ENCODE measurements around the gene SFTPB.

GRCh38 chr2:85695121-85695520 is 27.1 kb upstream of the SFTPB start:
- TF ChIP-seq POLR2A (IDR thresholded peaks at IDR 0.05) (no peak), EP300 (IDR thresholded peaks at IDR 0.05) (no peak), CTCF (IDR thresholded peaks at IDR 0.05) (no peak)
